ENCODE results near the gene C2CD4C. TPM values are rescaled to one million over a fixed set of nuclear protein-coding genes. Genes with fewer than 3 reads are reported as not detected.
"Not testable (repeated sequence)": the region's sequence is repeated elsewhere in the genome, so short reads cannot be mapped to it uniquely, and the experiment has no call there.

C2CD4C gene
- polyA plus RNA-seq, 3 donors: 2.0 to 3.9 (median 2.5) TPM

DNA sequence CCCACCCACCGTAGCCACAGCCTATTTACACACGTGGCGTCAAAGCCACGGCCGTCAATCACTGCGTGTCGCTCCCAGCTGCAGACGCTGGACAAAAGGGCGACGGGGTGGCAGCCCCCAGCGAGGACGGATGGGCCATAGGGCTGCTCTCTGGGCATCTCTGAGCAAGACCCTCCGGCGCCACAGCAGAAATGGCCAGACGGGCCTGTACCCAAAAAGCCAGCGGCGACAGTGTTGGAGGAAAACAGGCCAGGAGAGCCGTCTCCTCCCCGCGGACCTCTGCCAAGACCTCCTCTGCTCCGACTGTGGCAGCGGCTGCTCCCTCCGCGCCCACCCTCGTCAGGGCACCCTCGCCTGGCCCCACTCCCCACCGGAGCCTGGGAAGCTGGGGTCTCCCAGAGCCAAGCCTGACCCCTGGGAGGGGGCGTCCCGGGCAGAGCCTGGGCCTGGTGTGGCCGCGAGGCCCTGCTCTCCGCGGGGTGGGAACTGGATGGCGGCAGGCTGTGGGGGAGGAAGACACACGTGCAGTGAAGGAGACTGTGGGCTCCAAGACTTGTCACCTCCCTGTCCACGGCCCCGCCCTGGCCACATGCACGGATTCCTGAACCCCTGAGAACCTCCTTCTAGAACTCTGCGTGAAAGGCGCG, 2.7 kb downstream of the C2CD4C start:
- DNase-seq (ENCODE audit: extremely low read depth in 1 of 11, low read depth in 9 of 11, low spot score in 4 of 11): no peak

DNA sequence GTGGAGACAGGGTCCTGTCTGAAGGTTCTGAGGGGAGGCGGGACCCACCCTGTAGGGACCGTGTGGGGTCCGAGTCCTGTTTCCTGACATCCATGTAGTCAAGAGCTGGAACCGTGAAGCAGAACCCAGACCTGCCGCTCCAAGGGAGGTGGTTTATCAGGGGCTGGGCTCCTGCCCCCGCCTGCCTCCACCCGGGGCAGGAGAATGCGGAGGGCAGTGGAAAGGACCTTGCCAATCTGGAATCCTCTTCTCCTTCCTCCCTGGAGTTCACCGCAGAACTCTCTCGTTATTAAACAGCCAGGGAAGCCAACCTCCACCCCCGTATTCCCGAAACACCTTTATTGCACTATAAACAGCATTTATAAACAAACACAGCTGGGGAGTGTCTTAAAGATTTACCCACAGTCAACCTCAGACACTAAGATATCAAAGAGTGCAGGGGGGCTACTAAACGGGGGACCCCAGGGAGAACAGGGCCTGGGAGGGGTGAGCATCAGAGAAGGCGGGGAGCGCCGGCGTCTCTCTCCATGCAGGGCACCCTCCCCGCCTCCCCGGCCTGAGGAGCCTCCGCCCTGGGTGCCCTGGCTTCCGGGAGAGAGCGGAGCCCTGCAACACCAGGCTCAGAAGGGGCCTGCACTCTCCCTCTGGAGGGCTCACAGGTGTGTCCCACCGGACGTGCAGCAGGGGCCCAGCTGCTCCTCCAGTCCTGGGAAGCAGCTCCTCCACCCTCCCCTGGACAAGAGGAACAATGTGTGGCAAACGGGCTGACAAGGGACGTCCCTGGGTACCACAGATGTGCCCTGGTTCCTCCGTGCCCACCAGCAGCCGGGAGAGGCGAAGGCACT, 3.6 kb downstream of the C2CD4C start:
- no peak for DNase-seq (ENCODE audit: extremely low read depth in 1 of 11, low read depth in 9 of 11, low spot score in 4 of 11)

DNA sequence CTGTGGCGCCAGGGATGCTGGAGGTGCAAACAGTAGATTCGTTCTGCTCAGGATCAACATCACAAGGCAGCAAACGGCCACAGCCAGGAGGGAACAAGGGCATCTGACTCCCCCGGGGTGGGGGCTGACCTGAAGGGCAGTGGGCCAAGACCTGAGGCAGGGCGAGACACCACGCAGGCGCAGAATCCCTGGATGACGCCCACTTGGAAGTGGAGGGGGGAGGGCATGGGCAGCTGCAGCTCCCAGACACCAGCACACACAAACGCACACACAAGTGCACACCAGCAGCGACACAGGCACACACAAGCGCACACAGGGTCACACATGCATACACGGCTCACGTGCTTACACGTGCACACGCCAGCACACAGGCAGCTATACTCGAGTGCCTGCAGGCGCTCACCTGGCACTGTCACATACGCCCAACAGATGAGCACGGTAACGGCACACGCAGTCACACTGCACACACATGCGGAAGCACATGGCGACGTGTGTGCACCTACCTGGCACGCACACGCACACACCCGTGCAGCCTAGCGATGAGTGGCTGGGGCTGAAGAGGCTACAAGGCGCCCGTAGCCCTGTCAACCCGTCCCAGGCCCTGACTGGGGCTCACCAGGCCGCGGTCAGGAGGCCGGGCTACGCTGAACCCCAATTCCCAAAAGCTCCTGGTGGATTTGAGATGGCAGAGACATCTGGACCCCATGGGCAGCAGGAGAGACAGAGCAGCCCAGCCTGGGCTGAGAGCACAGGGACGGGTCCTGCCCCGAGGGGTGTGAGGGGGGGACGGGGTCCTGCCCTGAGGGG, 5.5 kb downstream of the C2CD4C start:
- DNase-seq (ENCODE audit: extremely low read depth in 1 of 11, low read depth in 9 of 11, low spot score in 4 of 11): no peak

DNA sequence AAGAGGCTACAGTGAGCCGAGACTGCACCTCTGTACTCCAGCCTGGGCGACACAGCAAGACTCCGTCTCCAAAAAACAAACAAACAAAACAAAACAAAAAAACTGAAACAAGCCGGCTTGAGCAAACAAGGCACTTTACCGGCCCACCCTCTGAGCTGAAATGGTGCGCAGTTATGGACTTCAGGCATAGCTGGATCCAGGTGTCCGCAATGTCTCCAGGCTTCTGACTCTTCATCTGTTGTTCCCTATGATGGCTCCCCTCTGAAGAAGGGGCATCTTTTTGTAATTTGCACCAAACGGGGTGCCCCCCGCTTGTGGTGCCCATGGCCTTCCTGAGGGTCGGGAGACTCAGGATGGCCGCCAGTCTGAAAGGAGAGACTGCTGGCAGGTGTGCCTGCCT, 6.2 kb downstream of the C2CD4C start:
- DNase-seq (ENCODE audit: extremely low read depth in 1 of 11, low read depth in 9 of 11, low spot score in 4 of 11): no peak

DNA sequence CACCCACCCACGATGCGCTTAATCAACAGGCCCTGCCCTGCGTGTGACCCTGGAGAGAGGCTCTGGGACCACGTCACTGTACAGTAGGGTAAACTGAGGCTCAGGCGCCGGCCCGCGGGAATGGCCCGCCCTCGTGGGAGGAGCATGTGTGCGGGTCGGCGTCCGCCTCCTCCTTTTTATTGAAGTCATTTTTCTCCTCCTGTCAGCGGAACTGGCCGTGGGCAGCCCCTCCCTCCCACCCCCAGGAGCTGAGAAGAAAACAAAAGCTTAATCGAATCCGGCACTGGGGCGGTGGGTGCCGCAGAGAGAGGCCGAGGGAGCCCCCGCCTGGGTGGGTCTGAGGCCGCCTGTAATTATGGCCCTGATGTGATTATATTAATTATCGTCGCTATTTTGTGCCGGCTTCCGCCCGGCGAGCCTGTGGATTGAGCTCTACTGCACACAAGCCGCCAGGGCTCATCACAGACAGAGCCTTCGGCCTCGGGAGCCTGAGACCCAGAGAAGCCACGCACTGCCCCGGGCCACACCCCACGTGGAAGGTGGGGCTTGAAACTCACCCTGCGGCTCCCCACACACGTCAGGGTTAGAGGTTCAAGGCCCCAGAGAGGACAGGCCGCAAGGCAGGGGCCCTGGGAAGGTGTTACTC, 7.0 kb downstream of the C2CD4C start:
- DNase-seq (ENCODE audit: extremely low read depth in 1 of 11, low read depth in 9 of 11, low spot score in 4 of 11): no peak

DNA sequence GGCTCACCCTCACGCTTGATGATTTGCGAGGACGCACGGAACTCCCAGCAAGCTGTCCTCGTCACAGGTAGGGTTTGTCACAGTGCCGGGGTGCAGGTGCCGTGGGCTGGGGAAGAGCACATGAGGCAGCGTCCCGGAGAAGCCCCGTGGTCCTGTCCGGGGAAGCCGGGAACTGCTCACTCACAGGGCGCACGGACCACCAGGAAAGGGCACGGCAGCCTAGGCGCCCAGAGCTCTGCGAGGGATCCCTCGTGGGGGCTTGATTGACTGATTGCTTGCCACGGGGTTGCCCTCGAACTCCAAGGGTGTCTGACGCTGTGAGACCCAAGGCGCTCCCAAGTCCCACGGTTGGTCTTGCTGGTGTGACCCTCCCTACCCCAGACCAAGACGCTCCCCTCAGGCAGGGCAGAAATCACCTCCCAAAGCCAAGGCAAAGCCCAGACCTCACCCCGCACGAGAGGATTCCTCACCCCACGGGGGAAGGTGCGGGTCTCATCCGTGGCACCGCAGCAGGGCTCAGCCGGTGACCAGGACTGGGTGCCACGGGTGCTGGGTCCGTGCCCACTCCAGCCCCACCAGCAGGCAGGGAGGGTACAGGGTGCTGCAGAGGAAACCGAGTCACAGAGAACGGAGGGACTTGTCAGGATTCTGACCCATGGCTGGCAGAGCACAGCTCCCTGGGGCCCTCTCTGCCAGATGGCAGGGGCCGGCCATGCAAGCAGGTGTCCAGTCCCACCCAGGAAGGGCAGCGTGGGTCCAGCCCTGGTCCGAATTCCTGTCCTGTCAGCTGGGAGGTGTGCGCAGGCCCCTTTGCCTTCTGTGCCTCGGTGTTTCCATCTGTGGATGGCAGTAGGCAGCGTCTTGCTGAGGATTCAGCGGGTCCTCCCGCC, 7.7 kb downstream of the C2CD4C start:
- no peak for DNase-seq (ENCODE audit: extremely low read depth in 1 of 11, low read depth in 9 of 11, low spot score in 4 of 11)

DNA sequence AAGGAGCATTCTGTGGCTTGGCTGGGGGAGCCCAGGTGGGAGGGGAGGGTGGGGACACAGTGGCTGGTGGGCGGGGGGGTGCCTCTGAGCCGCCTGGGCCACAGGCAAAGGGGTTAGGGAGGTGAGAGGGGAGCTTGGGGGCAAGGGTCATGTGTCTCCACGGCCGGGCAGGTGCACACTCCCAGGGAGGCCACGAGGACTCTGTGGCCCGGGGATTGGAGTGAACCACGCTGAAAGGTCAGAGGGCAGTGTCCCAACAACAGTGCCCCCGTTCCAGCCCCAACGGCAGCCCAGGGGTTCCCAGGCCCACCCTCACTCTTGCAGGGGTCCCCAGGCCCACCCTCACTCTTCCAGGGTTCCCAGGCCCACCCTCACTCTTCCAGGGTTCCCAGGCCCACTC, 9.6 kb downstream of the C2CD4C start:
- DNase-seq (ENCODE audit: extremely low read depth in 1 of 11, low read depth in 9 of 11, low spot score in 4 of 11): no peak

DNA sequence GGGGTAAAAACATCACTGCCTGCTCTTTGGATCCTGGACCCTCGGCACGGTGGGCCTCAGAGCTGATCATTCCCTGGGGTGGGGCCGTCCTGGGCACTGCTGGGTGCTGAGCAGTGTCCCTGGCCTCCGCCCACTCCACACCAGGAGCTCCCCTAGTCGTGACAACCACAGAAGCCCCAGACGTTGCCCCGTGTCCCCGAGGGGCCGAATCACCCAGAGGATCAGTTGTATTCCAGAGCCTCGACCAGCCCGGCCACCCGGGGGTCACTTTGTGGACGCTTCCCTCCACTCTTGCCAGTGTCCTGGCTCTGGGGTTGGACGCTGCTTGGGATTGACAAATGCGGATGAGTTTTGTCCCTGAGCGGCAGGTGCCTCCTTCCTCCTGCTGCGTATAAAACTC, 10.2 kb downstream of the C2CD4C start:
- DNase-seq (ENCODE audit: extremely low read depth in 1 of 11, low read depth in 9 of 11, low spot score in 4 of 11): no peak

DNA sequence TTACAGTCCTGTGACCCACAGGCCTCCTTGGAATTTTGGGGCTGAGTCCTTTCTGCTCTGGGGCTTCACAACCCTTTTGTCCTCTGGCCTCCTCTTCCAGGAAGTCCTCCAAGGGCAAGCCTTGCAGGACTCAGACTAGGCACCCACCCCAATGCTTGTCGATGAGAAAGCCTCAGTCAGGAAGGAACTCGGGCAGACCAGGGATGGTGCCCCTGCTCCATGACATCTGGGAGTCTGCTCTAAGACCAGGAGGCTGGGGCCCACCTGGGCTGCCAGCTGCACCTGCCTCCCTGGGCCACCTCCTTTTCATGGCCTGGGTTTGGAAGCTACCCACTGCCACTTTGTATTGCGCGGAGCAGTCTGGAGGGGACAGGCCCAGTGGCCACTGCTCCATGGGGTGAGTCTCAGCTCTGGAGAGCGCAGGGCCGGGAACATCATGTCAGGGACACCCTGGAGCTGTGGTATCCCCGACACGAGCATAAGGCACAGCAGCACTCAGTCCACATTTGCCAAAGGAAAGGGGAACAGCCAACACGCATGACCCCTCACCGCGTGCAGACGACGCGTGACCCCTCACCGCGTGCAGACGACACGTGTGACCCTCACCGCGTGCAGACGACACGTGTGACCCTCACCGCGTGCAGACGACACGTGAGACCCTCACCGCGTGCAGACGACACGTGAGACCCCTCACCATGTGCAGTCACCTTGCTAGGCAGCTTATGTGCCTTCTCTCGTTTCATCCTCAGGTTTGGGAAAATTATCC, 10.8 kb downstream of the C2CD4C start:
- no peak for DNase-seq (ENCODE audit: extremely low read depth in 1 of 11, low read depth in 9 of 11, low spot score in 4 of 11)

DNA sequence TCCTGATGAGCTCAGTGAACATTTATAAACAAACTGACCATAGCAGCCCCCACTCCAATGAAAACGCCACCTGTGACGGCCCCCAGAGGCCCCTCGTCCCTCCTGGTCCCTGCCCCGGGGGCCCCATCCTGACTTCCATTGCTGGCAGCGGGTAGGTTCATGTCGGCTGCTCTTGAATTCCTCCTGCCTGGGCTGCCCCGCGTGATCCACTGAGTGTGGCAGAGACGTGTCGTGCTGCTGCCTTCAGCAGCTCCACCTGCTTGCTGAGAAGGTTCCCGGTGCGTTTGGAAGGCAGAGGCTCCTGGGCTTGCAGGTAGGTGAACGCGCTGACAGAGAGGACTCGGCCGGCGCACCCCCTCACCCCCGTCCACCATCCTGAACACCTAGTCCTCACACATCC, 11.6 kb downstream of the C2CD4C start:
- no peak for DNase-seq (ENCODE audit: extremely low read depth in 1 of 11, low read depth in 9 of 11, low spot score in 4 of 11)

DNA sequence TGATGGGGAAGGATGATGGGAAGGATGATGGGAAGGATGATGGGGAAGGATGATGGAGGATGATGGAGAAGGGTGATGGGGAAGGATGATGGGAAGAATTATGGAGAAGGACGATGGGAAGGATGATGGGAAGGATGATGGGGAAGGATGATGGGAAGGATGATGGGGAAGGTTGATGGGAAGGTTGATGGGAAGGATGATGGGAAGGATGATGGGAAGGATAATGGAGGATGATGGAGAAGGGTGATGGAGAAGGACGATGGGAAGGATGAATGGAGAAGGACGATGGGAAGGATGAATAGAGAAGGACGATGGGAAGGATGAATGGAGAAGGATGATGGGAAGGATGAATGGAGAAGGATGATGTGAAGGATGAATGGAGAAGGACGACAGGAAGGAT, 13.5 kb downstream of the C2CD4C start:
- DNase-seq (ENCODE audit: extremely low read depth in 1 of 11, low read depth in 9 of 11, low spot score in 4 of 11): no peak

DNA sequence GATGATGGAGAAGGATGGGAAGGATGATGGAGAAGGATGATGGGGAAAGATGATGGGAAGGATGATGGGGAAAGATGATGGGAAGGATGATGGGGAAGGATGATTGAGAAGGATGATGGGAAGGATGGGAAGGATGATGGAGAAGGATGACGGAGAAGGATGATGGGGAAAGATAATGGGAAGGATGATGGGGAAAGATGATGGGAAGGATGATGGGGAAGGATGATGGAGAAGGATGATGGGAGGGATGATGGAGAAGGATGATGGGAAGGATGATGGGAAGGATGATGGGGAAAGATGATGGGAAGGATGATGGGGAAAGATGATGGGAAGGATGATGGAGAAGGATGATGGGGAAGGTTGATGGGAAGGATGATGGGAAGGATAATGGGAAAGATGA, 14.1 kb downstream of the C2CD4C start:
- not testable (repeated sequence) for DNase-seq (ENCODE audit: extremely low read depth in 1 of 11, low read depth in 9 of 11, low spot score in 4 of 11)

DNA sequence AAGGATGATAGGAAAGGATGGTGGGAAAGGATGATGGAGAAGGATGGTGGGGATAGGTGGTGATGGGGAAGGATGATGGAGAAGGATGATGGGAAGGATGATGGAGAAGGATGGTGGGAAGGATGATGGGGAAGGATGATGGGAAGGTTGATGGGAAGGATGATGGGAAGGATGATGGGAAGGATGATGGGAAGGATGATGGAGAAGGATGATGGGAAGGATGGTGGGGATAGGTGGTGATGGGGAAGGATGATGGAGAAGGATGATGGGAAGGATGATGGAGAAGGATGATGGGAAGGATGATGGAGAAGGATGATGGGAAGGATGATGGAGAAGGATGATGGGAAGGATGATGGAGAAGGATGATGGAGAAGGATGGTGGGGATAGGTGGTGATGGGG, 15.4 kb downstream of the C2CD4C start:
- not testable (repeated sequence) for DNase-seq (ENCODE audit: extremely low read depth in 1 of 11, low read depth in 9 of 11, low spot score in 4 of 11)

DNA sequence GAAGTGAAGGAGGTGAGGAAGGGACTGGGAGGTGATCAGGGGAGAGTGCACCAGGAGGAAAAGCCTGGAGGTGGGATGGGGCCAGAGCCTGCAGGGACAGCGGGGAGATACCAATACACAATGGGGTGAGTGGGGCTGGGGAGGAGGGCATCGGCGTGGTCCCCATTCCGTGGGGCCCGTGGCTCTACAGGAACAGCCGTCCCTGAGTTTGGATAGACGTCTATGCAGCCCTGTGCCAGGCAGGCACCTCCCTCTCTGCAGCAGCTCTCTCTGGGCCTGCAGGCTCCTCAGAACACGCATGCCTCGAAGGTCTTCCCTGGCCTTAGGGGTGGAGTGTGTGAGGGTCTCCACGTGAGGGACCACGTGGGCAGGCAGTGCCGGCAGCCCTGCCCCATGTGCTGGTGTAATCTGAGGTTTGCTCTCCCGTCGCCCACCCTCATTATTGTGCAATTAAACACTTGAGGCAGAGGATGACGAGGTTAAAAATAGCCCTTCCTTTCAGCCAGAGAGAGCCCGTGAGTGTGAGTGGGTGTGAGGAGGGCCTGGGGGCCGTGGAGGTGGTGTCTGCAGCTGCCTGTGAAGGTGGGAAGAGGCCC, 16.5 kb downstream of the C2CD4C start:
- no peak for DNase-seq (ENCODE audit: extremely low read depth in 1 of 11, low read depth in 9 of 11, low spot score in 4 of 11)

DNA sequence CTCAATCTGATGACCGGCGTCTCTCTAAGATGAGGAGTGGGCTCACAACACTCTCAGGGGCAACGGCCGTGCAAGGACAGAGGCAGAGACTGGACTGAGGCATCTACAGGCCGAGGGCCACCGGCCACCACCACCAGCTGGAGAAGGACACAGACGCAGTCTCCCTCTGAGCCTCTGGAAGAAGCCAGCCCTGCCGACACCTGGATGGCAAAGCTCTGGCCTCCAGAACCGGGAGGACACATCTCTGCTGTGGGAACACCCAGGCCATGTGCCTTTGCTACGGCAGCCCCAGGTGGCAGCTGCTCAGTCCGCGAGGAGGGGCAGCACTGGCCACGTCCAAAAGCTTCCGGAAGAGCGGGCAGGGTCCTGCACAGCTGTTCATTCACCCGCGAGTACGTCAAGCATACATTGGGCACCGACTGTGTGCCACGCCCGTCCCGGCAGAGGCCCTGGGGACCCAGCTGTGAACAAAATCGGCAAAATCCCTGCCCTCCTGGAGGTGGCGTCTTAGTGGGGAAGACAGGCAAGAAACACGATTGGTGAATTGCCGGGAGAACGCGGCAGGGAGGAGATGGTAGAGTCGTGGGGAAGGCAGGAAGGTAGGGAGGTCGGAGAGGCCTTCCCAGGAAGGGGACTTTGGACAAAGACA, 17.1 kb downstream of the C2CD4C start:
- DNase-seq (ENCODE audit: extremely low read depth in 1 of 11, low read depth in 9 of 11, low spot score in 4 of 11): no peak

DNA sequence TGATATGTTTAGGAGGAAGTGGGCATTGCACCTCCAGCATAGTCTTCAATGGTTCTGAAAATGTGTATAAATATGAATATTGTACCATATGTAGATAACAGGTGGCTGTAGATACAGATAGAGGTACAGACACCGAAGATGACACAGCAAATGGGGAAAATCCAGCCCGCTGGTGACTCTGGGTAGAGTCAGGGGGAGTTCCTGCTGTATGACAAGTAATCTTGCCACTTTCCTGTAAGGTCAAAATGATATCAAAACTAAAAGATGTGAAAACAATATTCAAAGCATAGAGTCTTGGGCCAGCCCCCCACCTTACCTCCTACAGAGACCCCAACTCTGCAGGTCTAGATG, 17.8 kb downstream of the C2CD4C start:
- DNase-seq (ENCODE audit: extremely low read depth in 1 of 11, low read depth in 9 of 11, low spot score in 4 of 11): no peak

Data from renal cortex interstitium (tissue), 11 donors.